Measurements from ENCODE around the gene ASB12. TPM values are rescaled to one million over a fixed set of nuclear protein-coding genes. Genes with fewer than 3 reads are reported as not detected.

ASB12 gene
- total RNA-seq, 2 donors from 2014 or later: 0.85 TPM; not detected in 1

DNA sequence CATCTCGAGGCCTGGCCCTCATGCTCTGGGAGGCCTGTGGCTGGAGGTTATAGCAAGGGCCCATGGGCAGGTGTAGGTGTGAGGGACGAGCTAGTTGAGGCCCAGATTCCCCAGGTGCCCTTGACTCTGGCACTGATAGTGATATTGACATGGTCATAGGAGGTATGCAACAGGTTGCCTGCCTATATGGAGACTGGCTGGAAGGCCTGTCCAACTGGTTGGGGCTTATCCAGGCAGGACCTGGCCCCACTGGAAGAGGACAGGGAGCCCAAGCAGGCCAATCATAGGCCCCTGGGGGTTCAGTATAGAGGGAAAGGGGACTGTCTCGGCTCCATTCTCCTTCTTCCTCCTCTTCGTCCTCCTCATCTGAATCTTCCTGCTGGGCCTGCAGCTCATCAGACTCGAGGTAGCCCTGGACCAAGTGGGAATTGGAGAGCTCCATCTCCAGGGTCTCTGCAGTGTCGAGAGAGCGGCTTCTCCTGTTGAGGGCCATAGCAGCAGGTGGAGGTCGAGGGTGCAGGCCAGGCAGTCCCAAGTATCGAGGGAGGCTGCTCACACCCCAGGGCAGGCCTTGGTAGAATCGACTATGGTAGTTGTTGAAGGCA is 40.2 kb downstream of the ASB12 start:
- Histone ChIP-seq H3K4me1 (peaks cover 0 to 14% of the 10 kb centered on the region in 2 donors), H3K36me3 (peaks cover 13% of the 10 kb centered on the region), H3K27me3 (no peaks in the 10 kb centered on the region), H3K4me3 (no peak overlapping the region), H3K27ac (no peak overlapping the region), H3K9me3 (no peaks in the 10 kb centered on the region)
- DNase-seq (ENCODE audit: low spot score): no peak
- TF ChIP-seq, protein P1, sequence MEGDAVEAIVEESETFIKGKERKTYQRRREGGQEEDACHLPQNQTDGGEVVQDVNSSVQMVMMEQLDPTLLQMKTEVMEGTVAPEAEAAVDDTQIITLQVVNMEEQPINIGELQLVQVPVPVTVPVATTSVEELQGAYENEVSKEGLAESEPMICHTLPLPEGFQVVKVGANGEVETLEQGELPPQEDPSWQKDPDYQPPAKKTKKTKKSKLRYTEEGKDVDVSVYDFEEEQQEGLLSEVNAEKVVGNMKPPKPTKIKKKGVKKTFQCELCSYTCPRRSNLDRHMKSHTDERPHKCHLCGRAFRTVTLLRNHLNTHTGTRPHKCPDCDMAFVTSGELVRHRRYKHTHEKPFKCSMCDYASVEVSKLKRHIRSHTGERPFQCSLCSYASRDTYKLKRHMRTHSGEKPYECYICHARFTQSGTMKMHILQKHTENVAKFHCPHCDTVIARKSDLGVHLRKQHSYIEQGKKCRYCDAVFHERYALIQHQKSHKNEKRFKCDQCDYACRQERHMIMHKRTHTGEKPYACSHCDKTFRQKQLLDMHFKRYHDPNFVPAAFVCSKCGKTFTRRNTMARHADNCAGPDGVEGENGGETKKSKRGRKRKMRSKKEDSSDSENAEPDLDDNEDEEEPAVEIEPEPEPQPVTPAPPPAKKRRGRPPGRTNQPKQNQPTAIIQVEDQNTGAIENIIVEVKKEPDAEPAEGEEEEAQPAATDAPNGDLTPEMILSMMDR (IDR thresholded peaks at IDR 0.05): no peak

DNA sequence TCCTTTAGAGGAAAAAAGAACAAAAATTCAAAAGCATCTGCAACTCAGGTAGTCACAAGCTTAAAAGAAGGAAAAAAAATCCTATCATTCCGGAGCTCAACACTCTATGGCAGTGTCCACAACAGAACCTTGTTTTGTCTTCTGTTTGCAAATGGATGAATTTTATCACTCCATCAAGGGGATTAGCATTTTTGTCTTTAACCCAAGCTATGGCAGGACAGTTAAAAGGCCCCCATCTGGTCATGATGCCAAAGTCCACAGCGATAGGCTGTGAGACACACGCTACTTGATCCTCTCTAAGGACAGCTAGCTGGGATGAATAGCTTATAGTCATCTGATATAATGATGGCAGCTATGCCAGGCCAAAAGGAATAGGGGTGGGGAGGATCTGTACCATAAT is 41.5 kb downstream of the ASB12 start:
- Histone ChIP-seq H3K36me3 (peaks cover 13% of the 10 kb centered on the region), H3K4me3 (no peak overlapping the region), H3K9me3 (no peaks in the 10 kb centered on the region), H3K27ac (no peak overlapping the region), H3K27me3 (no peaks in the 10 kb centered on the region), H3K4me1 (peaks cover 0 to 14% of the 10 kb centered on the region in 2 donors)
- TF ChIP-seq, protein P1 (IDR thresholded peaks at IDR 0.05): no peak
- DNase-seq (ENCODE audit: low spot score): no peak

DNA sequence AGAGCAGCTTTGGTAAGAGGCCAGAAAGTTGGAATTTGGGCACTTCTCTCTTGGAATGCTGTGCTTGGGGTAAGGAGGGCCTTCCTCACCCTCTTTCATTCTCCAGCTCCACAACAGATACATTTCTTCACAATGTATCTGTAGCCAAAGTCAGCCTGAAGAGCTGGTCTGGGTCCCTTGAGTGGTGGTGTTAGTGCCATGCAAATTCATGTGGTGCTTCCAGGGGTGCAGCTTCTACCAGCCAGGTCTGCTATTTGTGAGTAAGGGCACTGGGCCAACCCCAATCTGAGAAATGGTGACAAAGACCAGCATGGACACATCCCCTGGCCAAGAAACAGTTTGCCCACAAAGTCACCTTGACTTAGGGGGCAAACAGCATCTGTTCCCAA is 42.7 kb downstream of the ASB12 start:
- no peaks in the 10 kb centered on the region for H3K9me3 ChIP-seq
- H3K27ac ChIP-seq: no peak overlapping the region
- peak; percentile 43 for DNase-seq (ENCODE audit: low spot score)
- no peaks in the 10 kb centered on the region for H3K27me3 ChIP-seq
- peaks cover 13% of the 10 kb centered on the region for H3K36me3 ChIP-seq
- TF ChIP-seq, protein P1 (IDR thresholded peaks at IDR 0.05): no peak
- no peak overlapping the region for H3K4me3 ChIP-seq
- H3K4me1 ChIP-seq: peaks cover 0 to 14% of the 10 kb centered on the region in 2 donors

DNA sequence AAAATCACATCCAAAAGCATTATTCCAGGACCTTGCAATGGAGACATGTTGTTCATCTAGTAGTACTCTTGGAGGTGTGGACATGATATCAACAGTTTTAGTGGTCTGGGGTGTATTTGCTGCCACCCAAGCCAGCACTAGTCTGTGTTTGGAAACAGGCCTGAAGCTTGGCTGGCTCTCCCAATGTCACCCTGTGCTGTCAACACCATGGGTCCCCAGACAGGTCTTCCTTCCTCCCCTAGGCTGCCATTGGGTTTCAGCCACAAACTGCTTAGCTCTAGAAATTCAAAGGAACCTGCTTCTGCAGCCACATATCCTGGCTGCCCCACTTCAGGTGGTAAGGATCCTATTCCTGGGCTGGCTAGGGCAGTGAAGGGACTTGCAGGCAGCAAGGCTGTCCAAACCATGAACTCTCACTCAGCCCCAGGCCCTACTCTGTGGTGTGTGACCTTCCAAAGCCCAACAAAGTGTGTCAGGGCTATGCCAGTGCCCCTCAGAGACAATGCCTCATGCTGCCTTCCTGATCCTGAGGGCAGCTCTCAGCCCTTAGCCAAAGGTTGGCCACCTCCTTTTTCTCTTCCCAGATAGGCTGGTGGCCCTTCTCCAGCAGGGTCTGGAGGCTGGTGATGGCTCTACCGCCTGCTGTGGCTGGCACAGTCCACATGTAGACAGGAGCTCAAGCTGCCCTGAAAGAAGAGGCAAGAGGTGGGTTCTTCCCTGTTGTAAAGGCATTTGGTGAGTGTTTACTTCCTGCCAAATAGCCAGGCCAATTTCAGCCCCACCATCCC is 43.2 kb downstream of the ASB12 start:
- Histone ChIP-seq H3K9me3 (no peaks in the 10 kb centered on the region), H3K27me3 (no peaks in the 10 kb centered on the region), H3K27ac (no peak overlapping the region), H3K4me1 (peaks cover 0 to 14% of the 10 kb centered on the region in 2 donors), H3K36me3 (peaks cover 9% of the 10 kb centered on the region), H3K4me3 (no peak overlapping the region)
- TF ChIP-seq, protein P1 (IDR thresholded peaks at IDR 0.05): no peak
- peak; percentile 51 for DNase-seq (ENCODE audit: low spot score)

DNA sequence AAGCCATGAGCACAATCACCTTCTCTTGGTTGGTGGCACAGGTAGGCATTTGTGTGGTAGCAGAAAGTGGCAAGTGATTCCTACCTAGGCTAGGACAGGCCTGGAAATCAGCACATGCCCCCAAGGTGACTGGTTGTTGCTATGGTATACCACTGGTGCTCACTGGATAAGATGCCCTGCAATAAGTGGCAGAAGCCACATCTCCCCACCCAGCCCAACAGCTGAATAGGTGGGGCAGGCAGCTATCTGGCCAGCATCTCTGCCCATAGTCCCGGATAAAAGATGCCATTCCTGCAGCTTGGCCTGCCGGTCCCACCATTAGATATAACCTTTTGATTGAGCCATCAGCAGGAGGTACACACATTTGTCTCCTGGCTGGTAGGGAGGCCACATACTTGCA is 46.0 kb downstream of the ASB12 start:
- no peaks in the 10 kb centered on the region for H3K27me3 ChIP-seq
- H3K27ac ChIP-seq: no peak overlapping the region
- no peak overlapping the region for H3K4me3 ChIP-seq
- H3K36me3 ChIP-seq: no peaks in the 10 kb centered on the region
- no peak for DNase-seq (ENCODE audit: low spot score)
- peaks cover 0 to 14% of the 10 kb centered on the region in 2 donors for H3K4me1 ChIP-seq
- TF ChIP-seq, protein P1 (IDR thresholded peaks at IDR 0.05): no peak
- no peaks in the 10 kb centered on the region for H3K9me3 ChIP-seq
